Activated CD4-positive, alpha-beta T cell treated with anti-CD3 and anti-CD28 coated beads, Interleukin-2, Interleukin-6, amounts not matched to agents 100 ng/mL and 50 ng/mL, durations not matched to agents 16 hours and 8 hours (primary cell): ENCODE results near the gene AIF1.

Experiments used
- DNase-seq: peaks from one replicate; pipeline ENCODE4 v3.0.0-alpha.2; 2020

AIF1 gene

DNA sequence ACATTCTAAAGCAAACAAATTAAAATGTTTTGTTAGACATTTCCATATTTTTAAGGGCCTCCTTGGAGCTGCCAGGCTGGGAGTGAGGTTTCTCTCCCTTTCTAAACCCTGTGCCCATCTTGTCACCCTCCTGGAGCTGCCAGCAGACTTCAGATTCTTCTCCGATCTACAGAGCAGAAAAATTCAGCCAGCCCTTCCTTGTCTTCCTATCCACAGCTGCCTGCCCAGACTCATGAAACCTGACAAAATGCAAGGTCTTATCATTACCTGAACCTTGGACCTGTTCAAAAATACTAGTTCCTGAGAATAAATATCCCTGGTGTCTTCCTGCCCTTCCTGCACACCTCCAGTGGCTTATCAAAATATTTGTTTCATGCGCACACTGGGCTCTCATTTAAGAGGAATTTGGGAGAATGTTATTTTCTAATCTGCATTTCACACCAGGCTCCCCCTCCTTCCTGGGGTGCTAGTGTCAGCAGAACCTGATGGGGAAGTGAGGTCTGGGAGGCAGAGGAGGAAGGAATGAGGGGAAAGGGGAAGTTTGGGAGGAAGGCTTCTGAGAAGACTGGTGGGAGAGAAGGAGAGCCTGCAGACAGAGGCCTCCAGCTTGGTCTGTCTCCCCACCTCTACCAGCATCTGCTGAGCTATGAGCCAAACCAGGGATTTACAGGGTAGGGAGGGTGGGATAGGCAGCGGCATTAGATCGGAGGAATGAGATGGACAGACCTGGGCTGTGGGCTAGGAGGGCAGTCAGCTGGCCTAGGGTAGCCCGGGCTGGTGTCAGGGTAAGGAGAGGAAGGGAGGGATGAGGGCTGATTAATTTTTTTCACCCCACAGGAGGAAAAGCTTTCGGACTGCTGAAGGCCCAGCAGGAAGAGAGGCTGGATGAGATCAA is at the start of gene AIF1:
Gene AIF1, plus strand, starts transcription at position 551 of the 895 bp plus-strand sequence. Its CDS starts 96 bp downstream, at position 647.
- no peak for DNase-seq

DNA sequence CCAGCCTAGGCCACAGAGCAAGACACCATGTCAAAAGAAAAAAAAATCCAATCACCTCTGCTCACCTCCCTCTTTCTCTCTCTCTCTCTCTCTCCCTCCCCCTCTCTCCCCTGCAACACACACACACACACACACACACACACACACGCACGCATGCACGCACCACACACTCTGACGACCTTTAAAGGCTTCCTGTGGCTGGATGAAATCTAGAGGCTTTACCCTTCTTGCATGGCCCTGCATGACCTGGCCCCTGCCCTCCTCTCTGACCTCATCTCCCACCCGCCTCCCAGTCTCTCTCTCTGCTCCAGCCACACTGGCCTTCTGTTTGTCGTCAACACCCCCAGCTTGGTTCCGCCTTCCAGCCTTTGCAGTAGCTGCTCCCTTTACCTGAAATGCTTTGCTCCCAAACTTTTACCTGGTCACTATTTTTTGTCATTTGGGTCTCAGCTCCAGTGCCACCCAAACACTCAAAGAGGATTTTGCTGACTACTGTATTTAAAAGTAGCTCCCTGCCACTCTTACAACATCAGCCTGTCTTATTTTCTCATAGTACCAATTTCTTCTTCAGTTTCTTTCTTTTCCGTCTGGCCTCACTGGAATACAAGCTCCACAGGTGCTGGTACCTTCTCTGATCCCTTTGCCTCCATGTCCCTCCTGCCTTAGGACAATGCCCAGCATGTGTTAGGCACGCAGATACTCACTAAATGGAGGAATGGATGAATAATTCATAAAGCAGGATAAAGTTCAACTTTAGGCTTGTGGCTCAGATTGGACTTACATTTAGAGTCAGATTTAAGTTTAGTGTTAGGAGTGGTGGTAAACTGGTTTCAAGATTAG is 47.3 kb upstream of the AIF1 start:
- DNase-seq = no peak

DNA sequence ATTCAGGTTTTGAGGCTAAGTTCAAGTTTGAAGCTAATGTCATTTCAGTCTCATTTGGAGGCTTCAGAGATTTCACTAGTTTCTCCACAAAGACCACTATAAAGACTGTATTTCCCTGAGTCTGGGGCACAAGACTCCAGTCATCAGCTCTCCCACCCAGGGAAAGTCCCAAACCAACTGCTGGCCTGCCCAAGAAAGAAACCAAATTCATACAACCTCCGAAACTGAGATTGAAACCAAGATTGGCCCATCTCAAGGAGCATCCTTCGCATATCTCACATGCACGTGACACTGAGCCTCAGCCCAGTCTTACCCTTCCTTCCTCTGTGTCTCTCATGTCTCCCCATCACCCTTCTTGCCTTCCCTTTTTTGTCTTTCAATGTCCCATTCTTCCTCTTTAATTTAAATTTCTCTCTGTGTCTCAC is 46.5 kb upstream of the AIF1 start:
- DNase-seq = peak; percentile 95

DNA sequence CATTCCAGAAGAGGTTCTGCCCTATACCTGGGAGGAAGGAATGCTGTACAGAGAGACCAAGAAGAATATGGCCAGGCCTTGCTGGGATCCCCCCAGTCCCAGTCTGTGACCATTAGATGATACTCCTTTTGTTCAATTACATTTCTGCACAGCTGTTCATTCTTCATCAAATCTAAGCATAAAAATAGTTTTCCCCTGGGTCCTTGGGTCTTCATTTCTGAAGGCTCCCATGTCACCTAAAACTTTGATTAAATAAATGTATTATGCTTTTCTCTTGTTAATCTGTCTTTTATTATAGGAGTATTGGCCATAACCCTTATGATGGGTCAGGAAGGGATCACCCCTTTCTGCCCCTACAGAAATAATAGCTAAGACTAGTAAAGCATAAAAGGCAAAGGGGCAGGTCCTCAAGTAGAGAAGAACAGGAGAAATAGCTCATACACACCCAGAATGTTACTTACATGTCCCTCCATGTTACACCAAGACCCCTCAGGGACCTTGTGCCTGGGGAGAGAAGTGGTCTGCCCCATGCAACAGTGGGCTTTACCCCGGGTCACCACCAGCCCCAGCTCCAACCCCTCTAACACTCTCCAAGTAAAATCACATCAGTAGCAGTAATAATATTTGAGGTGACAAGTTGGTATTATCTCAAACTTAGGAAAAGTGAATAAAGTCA is 45.0 kb upstream of the AIF1 start:
- no peak for DNase-seq

- DNase-seq = peak; percentile 89
Observed at GRCh38 chr6:31572041-31572911, 42.8 kb upstream of the AIF1 start, which contains the start of gene LTA. Gene LTA (plus strand): TSS chr6:31572289. CDS start chr6:31572743, 454 bp downstream.

- DNase-seq = no peak
Observed at GRCh38 chr6:31573239-31574105, 41.6 kb upstream of the AIF1 start.

DNA sequence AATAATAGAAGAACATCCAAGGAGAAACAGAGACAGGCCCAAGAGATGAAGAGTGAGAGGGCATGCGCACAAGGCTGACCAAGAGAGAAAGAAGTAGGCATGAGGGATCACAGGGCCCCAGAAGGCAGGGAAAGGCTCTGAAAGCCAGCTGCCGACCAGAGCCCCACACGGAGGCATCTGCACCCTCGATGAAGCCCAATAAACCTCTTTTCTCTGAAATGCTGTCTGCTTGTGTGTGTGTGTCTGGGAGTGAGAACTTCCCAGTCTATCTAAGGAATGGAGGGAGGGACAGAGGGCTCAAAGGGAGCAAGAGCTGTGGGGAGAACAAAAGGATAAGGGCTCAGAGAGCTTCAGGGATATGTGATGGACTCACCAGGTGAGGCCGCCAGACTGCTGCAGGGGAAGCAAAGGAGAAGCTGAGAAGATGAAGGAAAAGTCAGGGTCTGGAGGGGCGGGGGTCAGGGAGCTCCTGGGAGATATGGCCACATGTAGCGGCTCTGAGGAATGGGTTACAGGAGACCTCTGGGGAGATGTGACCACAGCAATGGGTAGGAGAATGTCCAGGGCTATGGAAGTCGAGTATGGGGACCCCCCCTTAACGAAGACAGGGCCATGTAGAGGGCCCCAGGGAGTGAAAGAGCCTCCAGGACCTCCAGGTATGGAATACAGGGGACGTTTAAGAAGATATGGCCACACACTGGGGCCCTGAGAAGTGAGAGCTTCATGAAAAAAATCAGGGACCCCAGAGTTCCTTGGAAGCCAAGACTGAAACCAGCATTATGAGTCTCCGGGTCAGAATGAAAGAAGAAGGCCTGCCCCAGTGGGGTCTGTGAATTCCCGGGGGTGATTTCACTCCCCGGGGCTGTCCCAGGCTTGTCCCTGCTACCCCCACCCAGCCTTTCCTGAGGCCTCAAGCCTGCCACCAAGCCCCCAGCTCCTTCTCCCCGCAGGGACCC is 40.6 kb upstream of the AIF1 start:
- DNase-seq = peak; percentile 57

- peak; percentile 95 for DNase-seq
Observed at GRCh38 chr6:31575335-31575901, 39.6 kb upstream of the AIF1 start, which contains the start of gene TNF. Gene TNF (plus strand): TSS chr6:31575565. CDS start chr6:31575742, 177 bp downstream.

DNA sequence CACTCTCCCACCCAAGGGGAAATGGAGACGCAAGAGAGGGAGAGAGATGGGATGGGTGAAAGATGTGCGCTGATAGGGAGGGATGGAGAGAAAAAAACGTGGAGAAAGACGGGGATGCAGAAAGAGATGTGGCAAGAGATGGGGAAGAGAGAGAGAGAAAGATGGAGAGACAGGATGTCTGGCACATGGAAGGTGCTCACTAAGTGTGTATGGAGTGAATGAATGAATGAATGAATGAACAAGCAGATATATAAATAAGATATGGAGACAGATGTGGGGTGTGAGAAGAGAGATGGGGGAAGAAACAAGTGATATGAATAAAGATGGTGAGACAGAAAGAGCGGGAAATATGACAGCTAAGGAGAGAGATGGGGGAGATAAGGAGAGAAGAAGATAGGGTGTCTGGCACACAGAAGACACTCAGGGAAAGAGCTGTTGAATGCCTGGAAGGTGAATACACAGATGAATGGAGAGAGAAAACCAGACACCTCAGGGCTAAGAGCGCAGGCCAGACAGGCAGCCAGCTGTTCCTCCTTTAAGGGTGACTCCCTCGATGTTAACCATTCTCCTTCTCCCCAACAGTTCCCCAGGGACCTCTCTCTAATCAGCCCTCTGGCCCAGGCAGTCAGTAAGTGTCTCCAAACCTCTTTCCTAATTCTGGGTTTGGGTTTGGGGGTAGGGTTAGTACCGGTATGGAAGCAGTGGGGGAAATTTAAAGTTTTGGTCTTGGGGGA is 38.9 kb upstream of the AIF1 start:
- DNase-seq = no peak

GRCh38 chr6:31576897-31577578 is 38.0 kb upstream of the AIF1 start:
- DNase-seq = peak; percentile 82

GRCh38 chr6:31577579-31577966 is 37.5 kb upstream of the AIF1 start:
- no peak for DNase-seq

DNA sequence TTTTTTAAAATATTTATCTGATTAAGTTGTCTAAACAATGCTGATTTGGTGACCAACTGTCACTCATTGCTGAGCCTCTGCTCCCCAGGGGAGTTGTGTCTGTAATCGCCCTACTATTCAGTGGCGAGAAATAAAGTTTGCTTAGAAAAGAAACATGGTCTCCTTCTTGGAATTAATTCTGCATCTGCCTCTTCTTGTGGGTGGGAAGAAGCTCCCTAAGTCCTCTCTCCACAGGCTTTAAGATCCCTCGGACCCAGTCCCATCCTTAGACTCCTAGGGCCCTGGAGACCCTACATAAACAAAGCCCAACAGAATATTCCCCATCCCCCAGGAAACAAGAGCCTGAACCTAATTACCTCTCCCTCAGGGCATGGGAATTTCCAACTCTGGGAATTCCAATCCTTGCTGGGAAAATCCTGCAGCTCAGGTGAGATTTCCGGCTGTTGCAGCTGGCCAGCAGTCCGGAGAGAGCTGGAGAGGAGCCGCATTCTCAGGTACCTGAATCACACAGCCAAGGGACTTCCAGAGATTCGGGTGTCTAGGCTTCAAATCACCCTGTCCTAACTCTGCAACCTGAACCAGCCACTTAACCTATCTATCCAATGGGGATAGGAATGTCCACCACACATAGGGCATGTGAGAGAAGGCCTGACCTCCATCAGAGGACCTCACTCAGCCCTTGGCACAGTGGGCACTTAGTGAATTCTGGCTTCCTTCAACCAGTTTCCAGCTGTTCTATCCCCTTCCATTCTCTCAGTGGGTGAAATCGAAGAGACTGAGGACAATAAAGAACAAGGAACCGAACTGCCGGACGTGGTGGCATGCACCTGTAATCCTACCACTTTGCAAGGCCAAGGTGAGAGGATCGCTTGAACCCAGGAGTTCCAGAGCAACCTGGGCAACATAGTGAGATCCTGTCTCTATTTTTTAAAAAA is 36.6 kb upstream of the AIF1 start:
- no peak for DNase-seq

DNA sequence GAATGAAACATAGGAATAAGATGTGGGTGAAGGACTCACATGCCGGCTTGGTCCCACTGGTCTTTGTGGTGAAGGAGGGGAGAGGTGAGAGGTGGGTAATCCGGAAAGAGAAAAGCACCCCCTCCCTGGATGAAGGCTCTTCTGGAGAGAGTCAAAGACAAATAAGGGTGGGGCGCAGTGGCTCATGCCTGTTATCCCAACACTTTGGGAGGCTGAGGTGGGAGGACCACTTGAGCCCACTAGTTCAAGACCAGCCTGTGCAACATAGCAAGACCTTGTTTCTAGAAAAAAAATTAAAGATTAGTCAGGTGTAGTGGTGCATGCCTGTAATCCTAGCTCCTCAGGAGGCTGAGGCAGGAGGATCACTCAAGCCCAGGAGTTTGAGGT is 35.9 kb upstream of the AIF1 start:
- DNase-seq = no peak

DNA sequence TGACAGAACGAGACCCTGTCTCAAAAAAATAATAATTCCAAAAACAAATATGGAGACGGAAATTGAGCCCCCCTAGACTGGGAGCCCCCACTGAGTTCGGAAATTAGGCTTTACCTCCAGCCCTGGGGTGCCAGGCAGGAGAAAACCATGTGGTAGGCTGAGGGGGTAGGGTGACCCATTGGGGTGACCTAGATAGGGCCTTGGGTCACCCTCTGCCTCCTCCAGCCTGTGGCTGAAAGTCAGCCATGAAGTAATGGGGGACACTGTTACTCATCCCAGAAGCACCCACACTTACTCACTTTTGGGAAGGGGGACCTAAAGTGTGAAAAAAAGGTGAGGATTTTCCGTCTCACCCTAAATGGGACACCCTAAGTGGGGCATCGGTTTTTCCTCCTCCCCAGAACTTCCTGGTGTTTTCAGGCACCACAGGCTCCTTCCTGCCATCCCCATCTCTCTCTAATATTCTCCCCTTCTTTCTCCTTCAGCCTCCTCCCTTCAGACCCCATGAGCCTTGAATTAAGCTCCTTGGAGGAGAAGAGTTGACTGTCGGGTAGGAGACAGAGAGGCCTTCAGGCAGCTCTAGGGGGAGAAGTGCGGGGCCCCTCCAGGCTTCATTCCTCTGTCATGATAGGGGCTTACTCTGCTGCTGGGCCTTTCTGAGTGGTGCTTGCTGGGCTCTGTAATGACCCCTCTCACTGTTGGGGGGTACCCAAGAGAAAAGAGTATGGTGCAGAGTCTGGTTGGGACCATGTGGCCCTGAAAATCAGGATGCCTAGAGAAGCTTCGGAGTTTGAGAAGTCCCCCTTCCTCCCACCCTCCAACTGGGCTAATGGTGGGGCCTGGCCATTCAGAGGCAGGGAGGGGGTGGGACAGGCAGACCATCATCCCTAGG is 35.2 kb upstream of the AIF1 start:
- DNase-seq = no peak

DNA sequence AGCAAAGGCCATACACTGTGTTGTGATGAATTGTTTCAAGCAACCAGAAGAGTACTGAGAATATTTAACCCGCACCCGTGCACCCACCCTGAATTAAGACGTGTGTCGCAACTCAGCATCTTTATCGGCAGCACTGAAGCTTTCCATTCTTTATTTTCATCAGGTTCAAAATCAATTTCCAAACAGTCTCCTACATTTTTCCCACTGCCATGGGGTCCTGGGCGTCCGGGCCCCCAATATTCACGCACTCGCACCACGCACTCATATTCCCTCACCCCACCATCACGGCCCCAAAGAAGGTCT is 34.6 kb upstream of the AIF1 start:
- no peak for DNase-seq
